ENCODE measurements around the gene SMG9.

The SMG9 gene

GRCh38 chr19:43802216-43802951 is 47.6 kb upstream of the SMG9 start, which contains the start of gene LYPD5:
TSS of gene LYPD5 (minus strand) at chr19:43802447. CDS start at chr19:43802380, 67 bp downstream.
- ChIA-PET CTCF (interaction anchor here (0.9 to 1.0 kb wide), 2 partner anchors 13 to 43 kb away, joined by 3 to 4 read pairs; no protein-coding TSS in a partner anchor), POLR2A (interaction anchor here (1.8 kb wide), 1 partner anchor 25 kb away, joined by 4 read pairs; the partner anchor contains the start of gene ZNF283)
- H3K36me3 ChIP-seq (ENCODE audit: control insufficient read depth in 2 of 2, insufficient read depth in 1 of 2, low read length in 2 of 2), result no peaks in the 10 kb centered on the region; a peak in 1 of 3 replicates
- H3K9me3 ChIP-seq (ENCODE audit: control insufficient read depth, insufficient read depth, low read depth, low read length), result peaks cover 3% of the 10 kb centered on the region
- TF ChIP-seq EGR2 (tag by site-specific recombination; IDR thresholded peaks at IDR 0.05; ENCODE audit: low read depth) (peak; percentile 38; the same call in 1 of the 2 replicates), REST (tag by site-specific recombination; IDR thresholded peaks at IDR 0.05) (peak; percentile 94), ZNF398 (tag by site-specific recombination; IDR thresholded peaks at IDR 0.05) (peak; percentile 16; the same call in 1 of the 2 replicates), ZNF48 (tag by site-specific recombination; IDR thresholded peaks at IDR 0.05) (no peak), WT1 (tag by site-specific recombination; IDR thresholded peaks at IDR 0.05) (no peak), ZFHX2 (tag by site-specific recombination; conservative IDR thresholded peaks at IDR 0.05) (peak; percentile 56), ZNF248 (tag by site-specific recombination; IDR thresholded peaks at IDR 0.05) (peak; percentile 57; the same call in 1 of the 2 replicates), ELK4 (IDR thresholded peaks at IDR 0.05; ENCODE audit: borderline replicate concordance, low read depth, low read length) (no peak)
- peaks cover 8% of the 10 kb centered on the region; the same call in 1 of the 2 replicates for H3K4me1 ChIP-seq (ENCODE audit: control insufficient read depth, insufficient read depth, low read length)
- no peak within 1 kb of the TSS for H3K4me3 ChIP-seq (ENCODE audit: low read depth, low read length)
- no peak within 1 kb of the TSS for H3K27ac ChIP-seq (ENCODE audit: extremely low read depth, low read depth, low read length)

GRCh38 chr19:43799502-43800142 is 44.9 kb upstream of the SMG9 start:
- CTCF ChIA-PET, result interaction anchor here (0.6 to 1.6 kb wide), 7 partner anchors 10 to 271 kb away, joined by 3 to 5 read pairs (median 3); partner anchors contain the start of gene KCNN4
- POLR2A ChIA-PET, result interaction anchor here (0.6 to 1.4 kb wide), 4 partner anchors 35 to 203 kb away, joined by 3 to 4 read pairs (median 3); partner anchors contain the start of genes IRGQ, ZNF45 and ZNF576
- H3K4me1 ChIP-seq (ENCODE audit: control insufficient read depth, insufficient read depth, low read length), result peaks cover 8% of the 10 kb centered on the region; the same call in 1 of the 2 replicates
- no peaks in the 10 kb centered on the region; the same call in none of the 2 replicates for H3K9me3 ChIP-seq (ENCODE audit: control insufficient read depth, insufficient read depth, low read depth, low read length)
- no peak overlapping the region for H3K4me3 ChIP-seq (ENCODE audit: low read depth, low read length)
- H3K36me3 ChIP-seq (ENCODE audit: control insufficient read depth in 2 of 2, insufficient read depth in 1 of 2, low read length in 2 of 2), result no peaks in the 10 kb centered on the region
- H3K27ac ChIP-seq (ENCODE audit: extremely low read depth, low read depth, low read length), result peak overlapping the region; percentile 10; the same call in 1 of the 2 replicates
- TF ChIP-seq ZBTB10 (tag by site-specific recombination; IDR thresholded peaks at IDR 0.05), result 0 out of 2 replicates have a peak, but pooled peaks have one; percentile 18
- TF ChIP-seq KLF7 (tag by site-specific recombination; IDR thresholded peaks at IDR 0.05; ENCODE audit: borderline replicate concordance), result peak; percentile 57; the same call in 1 of the 2 replicates
- peak; percentile 45; the same call in 1 of the 2 replicates for TF ChIP-seq SP3 (tag by site-specific recombination; IDR thresholded peaks at IDR 0.05)
- no peak for TF ChIP-seq ZNF621 (tag by site-specific recombination; IDR thresholded peaks at IDR 0.05)
- no peak for TF ChIP-seq ZBTB17 (tag by site-specific recombination; IDR thresholded peaks at IDR 0.05)
- TF ChIP-seq ZNF169 (tag by site-specific recombination; IDR thresholded peaks at IDR 0.05), result no peak
- no peak for TF ChIP-seq ATF2 (tag by site-specific recombination; IDR thresholded peaks at IDR 0.05; ENCODE audit: low read depth)
- TF ChIP-seq ZNF24 (tag by site-specific recombination; IDR thresholded peaks at IDR 0.05), result no peak
- no peak for TF ChIP-seq ZNF626 (tag by site-specific recombination; IDR thresholded peaks at IDR 0.05)
- TF ChIP-seq ZNF362 (tag by site-specific recombination; IDR thresholded peaks at IDR 0.05), result no peak
